ENCODE results near the gene VPS45. TPM values are rescaled to one million over a fixed set of nuclear protein-coding genes. Genes with fewer than 3 reads are reported as not detected.
"Not testable (repeated sequence)": the region's sequence is repeated elsewhere in the genome, so short reads cannot be mapped to it uniquely, and the experiment has no call there.

VPS45 gene
- total and polyA plus RNA-seq, 8 donors: 7.4 to 23.7 (median 13.2) TPM

- Histone ChIP-seq H3K4me1 (peaks cover 0 to 6% (median 0%) of the 10 kb centered on the region in 3 donors), H3K4me3 (no peak overlapping the region), H3K9me3 (no peaks in the 10 kb centered on the region), H3K27me3 (no peaks in the 10 kb centered on the region), H3K36me3 (no peaks in the 10 kb centered on the region), H3K27ac (no peak overlapping the region)
- intact Hi-C loops (cut with DNase I): loop anchor here in 1 of 3 donors (10.0 kb wide), 1 partner anchor 108 kb away; no protein-coding TSS in a partner anchor
- no peak for TF ChIP-seq CTCF (IDR thresholded peaks at IDR 0.05)
- FAIRE-seq (no peak), ATAC-seq (no peak), DNase-seq (no peak)
- WGBS, 2 donors: 70 to 77% methylated on average over 3 of the region's 3 CpGs
Observed at GRCh38 chr1:150183061-150183460, 115.5 kb downstream of the VPS45 start.

GRCh38 chr1:150185481-150185880 is 117.9 kb downstream of the VPS45 start:
- Histone ChIP-seq H3K4me3 (no peak overlapping the region), H3K4me1 (peaks cover 0 to 6% (median 0%) of the 10 kb centered on the region in 3 donors), H3K27me3 (no peaks in the 10 kb centered on the region), H3K27ac (no peak overlapping the region), H3K9me3 (no peaks in the 10 kb centered on the region), H3K36me3 (no peaks in the 10 kb centered on the region)
- WGBS, 2 donors: 68 to 70% methylated on average over 7 of the region's 7 CpGs
- DNase-seq (no peak), ATAC-seq (no peak), FAIRE-seq (no peak)
- intact Hi-C loops (cut with DNase I): loop anchor here in 1 of 3 donors (10.0 kb wide), 1 partner anchor 111 kb away; no protein-coding TSS in a partner anchor
- TF ChIP-seq CTCF (IDR thresholded peaks at IDR 0.05): no peak

GRCh38 chr1:150186438-150186788 is 118.8 kb downstream of the VPS45 start:
- not testable (repeated sequence) for H3K27me3 ChIP-seq, H3K36me3 ChIP-seq, FAIRE-seq, H3K4me3 ChIP-seq, DNase-seq, H3K4me1 ChIP-seq, H3K9me3 ChIP-seq
- H3K27ac ChIP-seq: peak overlapping the region in 1 of 4 donors; percentile 46
- 50 to 51% methylated on average over 7 of the region's 7 CpGs for WGBS, 2 donors
- intact Hi-C loops (cut with DNase I): loop anchor here in 1 of 3 donors (10.0 kb wide), 1 partner anchor 112 kb away; no protein-coding TSS in a partner anchor
- ATAC-seq: peak; percentile 19 to 55 (median 49)

- WGBS, 2 donors: 27 to 32% methylated on average over 10 of the region's 10 CpGs
- H3K27me3 ChIP-seq: no peaks in the 10 kb centered on the region
- DNase-seq (no peak), ATAC-seq (peak; percentile 70 to 86 (median 82)), FAIRE-seq (no peak)
- H3K4me1 ChIP-seq: peaks cover 0 to 6% (median 0%) of the 10 kb centered on the region in 3 donors
- no peaks in the 10 kb centered on the region for H3K36me3 ChIP-seq
- TF ChIP-seq CTCF (IDR thresholded peaks at IDR 0.05): peak in 3 of 4 donors; percentile 16 to 35 (median 28)
- no peak overlapping the region for H3K4me3 ChIP-seq
- intact Hi-C loops (cut with DNase I): loop anchor here in 1 of 3 donors (10.0 kb wide), 1 partner anchor 112 kb away; no protein-coding TSS in a partner anchor
- H3K27ac ChIP-seq: peak overlapping the region in 1 of 4 donors; percentile 46
- no peaks in the 10 kb centered on the region for H3K9me3 ChIP-seq
Observed at GRCh38 chr1:150186789-150187559, 119.4 kb downstream of the VPS45 start.

GRCh38 chr1:150187560-150187931 is 120.0 kb downstream of the VPS45 start:
- intact Hi-C loops (cut with DNase I): loop anchor here in 1 of 3 donors (10.0 kb wide), 1 partner anchor 113 kb away; no protein-coding TSS in a partner anchor
- 22 to 24% methylated on average over 3 of the region's 3 CpGs for WGBS, 2 donors
- ATAC-seq (peak in 3 of 4 donors; percentile 15 to 30 (median 19)), DNase-seq (no peak), FAIRE-seq (no peak)
- no peak overlapping the region for H3K4me3 ChIP-seq
- no peaks in the 10 kb centered on the region for H3K27me3 ChIP-seq
- peaks cover 0 to 6% (median 0%) of the 10 kb centered on the region in 3 donors for H3K4me1 ChIP-seq
- TF ChIP-seq CTCF (IDR thresholded peaks at IDR 0.05): no peak
- no peaks in the 10 kb centered on the region for H3K9me3 ChIP-seq
- H3K27ac ChIP-seq: no peak overlapping the region
- no peaks in the 10 kb centered on the region for H3K36me3 ChIP-seq

All from pancreas (tissue), 10 donors.